ENCODE data around the gene WFIKKN2. TPM values are rescaled to one million over a fixed set of nuclear protein-coding genes. Genes with fewer than 3 reads are reported as not detected.

WFIKKN2 gene
- total and polyA plus RNA-seq, 2 of the 13 experiments (the other 11 are each of a cell fraction or from before 2014, with no cell fraction given), result not detected

DNA sequence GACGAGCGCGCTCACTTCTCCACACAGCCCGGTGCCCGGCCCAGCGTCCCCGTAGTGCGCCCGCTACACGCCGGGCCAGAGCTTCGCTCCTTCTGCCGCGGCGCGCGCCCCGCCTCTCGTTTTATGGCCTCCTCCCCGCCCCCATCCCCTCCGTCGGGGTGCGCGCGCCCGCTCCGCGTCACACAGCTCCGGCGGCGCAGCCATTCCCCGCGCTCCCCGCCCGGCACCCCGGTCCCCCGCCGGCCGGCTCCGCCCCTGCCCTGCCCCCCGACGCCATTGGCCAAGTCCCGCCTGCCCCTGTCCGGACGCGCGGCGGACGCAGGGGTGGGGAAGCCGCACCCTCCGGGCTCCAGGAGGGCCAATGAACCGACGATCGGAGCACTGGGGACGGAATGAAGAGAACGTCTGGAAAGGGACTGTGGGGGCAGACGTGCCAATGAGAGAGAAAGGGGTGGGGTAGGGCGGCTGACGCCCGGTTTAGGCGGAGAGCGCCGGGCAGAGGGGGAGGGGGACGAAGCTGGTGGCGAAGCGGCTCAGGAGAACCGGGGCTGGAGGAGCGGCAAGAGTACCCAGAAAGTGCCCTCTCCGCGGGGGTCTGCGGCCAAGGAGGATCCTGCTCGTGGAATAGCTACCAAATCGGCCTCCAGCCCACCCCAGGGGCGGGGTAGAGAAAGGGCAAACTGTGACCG, 31.0 kb downstream of the WFIKKN2 start, which contains the start of gene TOB1 (continued):
- TF ChIP-seq IRF9 (CRISPR knock-in tag; IDR thresholded peaks at IDR 0.05; ENCODE audit: borderline replicate concordance), result peak; percentile 95
- TF ChIP-seq RFXANK (CRISPR knock-in tag; IDR thresholded peaks at IDR 0.05), result peak; percentile 48; the same call in 1 of the 2 replicates
- TF ChIP-seq MBD4 (IDR thresholded peaks at IDR 0.05; ENCODE audit: borderline replicate concordance, low read length), result no peak
- TF ChIP-seq CERS6 (CRISPR knock-in tag; IDR thresholded peaks at IDR 0.05), result no peak
- TF ChIP-seq MATR3 (CRISPR knock-in tag; IDR thresholded peaks at IDR 0.05), result no peak
- TF ChIP-seq NFATC3 (CRISPR knock-in tag; IDR thresholded peaks at IDR 0.05), result no peak; the same call in 1 of the 2 replicates
- TF ChIP-seq, protein P1, sequence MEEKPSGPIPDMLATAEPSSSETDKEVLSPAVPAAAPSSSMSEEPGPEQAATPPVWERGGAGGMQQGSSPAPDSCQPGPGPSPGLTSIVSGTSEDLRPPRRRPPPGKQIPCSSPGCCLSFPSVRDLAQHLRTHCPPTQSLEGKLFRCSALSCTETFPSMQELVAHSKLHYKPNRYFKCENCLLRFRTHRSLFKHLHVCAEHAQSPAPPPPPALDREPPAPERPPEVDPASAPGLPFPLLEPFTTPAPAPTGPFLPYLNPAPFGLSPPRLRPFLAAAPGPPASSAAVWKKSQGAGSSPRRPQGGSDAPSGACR (CRISPR knock-in tag; IDR thresholded peaks at IDR 0.05), result peak; percentile 83; the same call in 1 of the 2 replicates
- peak; percentile 84 for TF ChIP-seq TGIF2 (CRISPR knock-in tag; IDR thresholded peaks at IDR 0.05)
- no peak for TF ChIP-seq SCMH1 (CRISPR knock-in tag; IDR thresholded peaks at IDR 0.05; ENCODE audit: borderline replicate concordance)
- peak; percentile 48 for TF ChIP-seq HDAC2 (CRISPR knock-in tag; IDR thresholded peaks at IDR 0.05)
- peak; percentile 66; the same call in 1 of the 2 replicates for TF ChIP-seq ZNF337 (CRISPR knock-in tag; IDR thresholded peaks at IDR 0.05; ENCODE audit: borderline replicate concordance, low read depth)
- TF ChIP-seq, protein P2, sequence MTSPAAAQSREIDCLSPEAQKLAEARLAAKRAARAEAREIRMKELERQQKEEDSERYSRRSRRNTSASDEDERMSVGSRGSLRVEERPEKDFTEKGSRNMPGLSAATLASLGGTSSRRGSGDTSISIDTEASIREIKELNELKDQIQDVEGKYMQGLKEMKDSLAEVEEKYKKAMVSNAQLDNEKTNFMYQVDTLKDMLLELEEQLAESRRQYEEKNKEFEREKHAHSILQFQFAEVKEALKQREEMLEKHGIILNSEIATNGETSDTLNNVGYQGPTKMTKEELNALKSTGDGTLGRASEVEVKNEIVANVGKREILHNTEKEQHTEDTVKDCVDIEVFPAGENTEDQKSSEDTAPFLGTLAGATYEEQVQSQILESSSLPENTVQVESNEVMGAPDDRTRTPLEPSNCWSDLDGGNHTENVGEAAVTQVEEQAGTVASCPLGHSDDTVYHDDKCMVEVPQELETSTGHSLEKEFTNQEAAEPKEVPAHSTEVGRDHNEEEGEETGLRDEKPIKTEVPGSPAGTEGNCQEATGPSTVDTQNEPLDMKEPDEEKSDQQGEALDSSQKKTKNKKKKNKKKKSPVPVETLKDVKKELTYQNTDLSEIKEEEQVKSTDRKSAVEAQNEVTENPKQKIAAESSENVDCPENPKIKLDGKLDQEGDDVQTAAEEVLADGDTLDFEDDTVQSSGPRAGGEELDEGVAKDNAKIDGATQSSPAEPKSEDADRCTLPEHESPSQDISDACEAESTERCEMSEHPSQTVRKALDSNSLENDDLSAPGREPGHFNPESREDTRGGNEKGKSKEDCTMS (CRISPR knock-in tag; conservative IDR thresholded peaks at IDR 0.05), result no peak
- no peak for TF ChIP-seq TCF7 (IDR thresholded peaks at IDR 0.05; ENCODE audit: low read depth)
- peak; percentile 99 for TF ChIP-seq POGK (CRISPR knock-in tag; conservative IDR thresholded peaks at IDR 0.05)
- TF ChIP-seq, protein P3, sequence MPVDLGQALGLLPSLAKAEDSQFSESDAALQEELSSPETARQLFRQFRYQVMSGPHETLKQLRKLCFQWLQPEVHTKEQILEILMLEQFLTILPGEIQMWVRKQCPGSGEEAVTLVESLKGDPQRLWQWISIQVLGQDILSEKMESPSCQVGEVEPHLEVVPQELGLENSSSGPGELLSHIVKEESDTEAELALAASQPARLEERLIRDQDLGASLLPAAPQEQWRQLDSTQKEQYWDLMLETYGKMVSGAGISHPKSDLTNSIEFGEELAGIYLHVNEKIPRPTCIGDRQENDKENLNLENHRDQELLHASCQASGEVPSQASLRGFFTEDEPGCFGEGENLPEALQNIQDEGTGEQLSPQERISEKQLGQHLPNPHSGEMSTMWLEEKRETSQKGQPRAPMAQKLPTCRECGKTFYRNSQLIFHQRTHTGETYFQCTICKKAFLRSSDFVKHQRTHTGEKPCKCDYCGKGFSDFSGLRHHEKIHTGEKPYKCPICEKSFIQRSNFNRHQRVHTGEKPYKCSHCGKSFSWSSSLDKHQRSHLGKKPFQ (CRISPR knock-in tag; IDR thresholded peaks at IDR 0.05; ENCODE audit: insufficient replicate concordance), result peak; percentile 90
- TF ChIP-seq REXO4 (CRISPR knock-in tag; IDR thresholded peaks at IDR 0.05; ENCODE audit: borderline replicate concordance), result no peak
- peak; percentile 85; the same call in 1 of the 2 replicates for TF ChIP-seq PRMT3 (CRISPR knock-in tag; IDR thresholded peaks at IDR 0.05; ENCODE audit: borderline replicate concordance, low read depth)
- TF ChIP-seq ZNF552 (CRISPR knock-in tag; IDR thresholded peaks at IDR 0.05; ENCODE audit: borderline replicate concordance), result no peak; the same call in 1 of the 2 replicates
- TF ChIP-seq, protein P4, sequence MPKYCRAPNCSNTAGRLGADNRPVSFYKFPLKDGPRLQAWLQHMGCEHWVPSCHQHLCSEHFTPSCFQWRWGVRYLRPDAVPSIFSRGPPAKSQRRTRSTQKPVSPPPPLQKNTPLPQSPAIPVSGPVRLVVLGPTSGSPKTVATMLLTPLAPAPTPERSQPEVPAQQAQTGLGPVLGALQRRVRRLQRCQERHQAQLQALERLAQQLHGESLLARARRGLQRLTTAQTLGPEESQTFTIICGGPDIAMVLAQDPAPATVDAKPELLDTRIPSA (CRISPR knock-in tag; IDR thresholded peaks at IDR 0.05; ENCODE audit: borderline replicate concordance), result peak; percentile 97
